H9 (cell line): ENCODE measurements around the gene NCKAP5. TPM values are rescaled to one million over a fixed set of nuclear protein-coding genes. Genes with fewer than 3 reads are reported as not detected.

Experiments
- DNase-seq: peaks from one replicate; pipeline ENCODE4 v3.0.0-alpha.2; 2017
- H2AFZ ChIP-seq: one replicate; pipeline ENCODE4 v1.6.1; 2013; ENCODE audit warnings: mild to moderate bottlenecking, low read length, control low read depth, moderate library complexity
- H2AK5ac ChIP-seq: 2 replicates; pipeline ENCODE4 v1.6.1; 2013; ENCODE audit warnings: low read length, control low read depth, mixed read lengths; ENCODE audit not compliant: insufficient read length
- H2BK120ac ChIP-seq: one replicate; pipeline ENCODE4 v1.6.1; 2013; ENCODE audit warnings: low read depth, mild to moderate bottlenecking, low read length, control low read depth, inconsistent platforms; ENCODE audit not compliant: poor library complexity, severe bottlenecking
- H2BK12ac ChIP-seq: 2 replicates; pipeline ENCODE4 v1.6.1; 2013; ENCODE audit warnings: low read length, control low read depth, mixed read lengths, low read depth; ENCODE audit not compliant: insufficient read length
- H2BK15ac ChIP-seq: 2 replicates; pipeline ENCODE4 v1.6.1; 2013; ENCODE audit warnings: low read depth, low read length, control low read depth
- H2BK20ac ChIP-seq: one replicate; pipeline ENCODE4 v1.6.1; 2013; ENCODE audit warnings: low read depth, mild to moderate bottlenecking, low read length, control low read depth, inconsistent platforms; ENCODE audit not compliant: poor library complexity, severe bottlenecking
- H2BK5ac ChIP-seq: 2 replicates; pipeline ENCODE4 v1.6.1; 2013; ENCODE audit warnings: low read length, control low read depth, mixed read lengths; ENCODE audit not compliant: insufficient read length
- H3K14ac ChIP-seq: 2 replicates; pipeline ENCODE4 v1.6.1; 2013; ENCODE audit warnings: low read length, control low read depth; ENCODE audit not compliant: insufficient read depth
- H3K18ac ChIP-seq: 2 replicates; pipeline ENCODE4 v1.6.1; 2013; ENCODE audit warnings: low read depth, mild to moderate bottlenecking, mixed read lengths, low read length, control low read depth; ENCODE audit not compliant: insufficient read length
- H3K23ac ChIP-seq: 2 replicates; pipeline ENCODE4 v1.6.1; 2013; ENCODE audit warnings: low read length, control low read depth, mixed read lengths, low read depth; ENCODE audit not compliant: insufficient read length
- H3K23me2 ChIP-seq: 2 replicates; pipeline ENCODE4 v1.6.1; 2013; ENCODE audit warnings: low read depth, mild to moderate bottlenecking, mixed read lengths, low read length, control low read depth; ENCODE audit not compliant: insufficient read length, poor library complexity, severe bottlenecking
- H3K27ac ChIP-seq: 2 replicates; pipeline ENCODE4 v1.5.1; 2013; ENCODE audit warnings: low read length, control low read depth, mixed read lengths, low read depth; ENCODE audit not compliant: insufficient read length
- H3K27me3 ChIP-seq: 2 replicates; pipeline ENCODE4 v1.6.1; 2013; ENCODE audit warnings: low read length, control low read depth, inconsistent platforms; ENCODE audit not compliant: insufficient read depth
- H3K4ac ChIP-seq: 2 replicates; pipeline ENCODE4 v1.6.1; 2013; ENCODE audit warnings: low read depth, mild to moderate bottlenecking, control low read depth, inconsistent platforms, low read length, moderate library complexity
- H3K4me1 ChIP-seq: 2 replicates; pipeline ENCODE4 v1.6.1; 2013; ENCODE audit warnings: low read length, control low read depth, inconsistent platforms; ENCODE audit not compliant: insufficient read depth
- H3K4me2 ChIP-seq: 2 replicates; pipeline ENCODE4 v1.6.1; 2013; ENCODE audit warnings: low read length, control low read depth, mixed read lengths; ENCODE audit not compliant: insufficient read length, insufficient read depth
- H3K56ac ChIP-seq: 2 replicates; pipeline ENCODE4 v1.6.1; 2013; ENCODE audit warnings: low read depth, mild to moderate bottlenecking, mixed read lengths, low read length, control low read depth; ENCODE audit not compliant: insufficient read length
- H3K79me1 ChIP-seq: 2 replicates; pipeline ENCODE4 v1.6.1; 2013; ENCODE audit warnings: low read depth, mild to moderate bottlenecking, moderate library complexity, low read length, control low read depth, inconsistent platforms; ENCODE audit not compliant: insufficient read depth, poor library complexity, severe bottlenecking
- H3K79me2 ChIP-seq: 2 replicates; pipeline ENCODE4 v1.6.1; 2013; ENCODE audit warnings: low read length, control low read depth, inconsistent platforms; ENCODE audit not compliant: insufficient read depth
- H3K9ac ChIP-seq: 2 replicates; pipeline ENCODE4 v1.6.1; 2013; ENCODE audit warnings: low read length, control low read depth, mixed read lengths; ENCODE audit not compliant: insufficient read length; ENCODE audit errors: extremely low read depth
- H3K9me3 ChIP-seq: one replicate; pipeline ENCODE4 v1.6.1; 2013; ENCODE audit warnings: low read depth, low read length, inconsistent platforms; ENCODE audit not compliant: control insufficient read depth
- H3T11ph ChIP-seq: one replicate; pipeline ENCODE4 v1.6.1; 2013; ENCODE audit warnings: mild to moderate bottlenecking, low read length, control low read depth, inconsistent platforms
- H4K20me1 ChIP-seq: one replicate; pipeline ENCODE4 v1.6.1; 2013; ENCODE audit not compliant: control insufficient read depth, insufficient read length, insufficient read depth
- H4K5ac ChIP-seq: 2 replicates; pipeline ENCODE4 v1.6.1; 2013; ENCODE audit warnings: low read depth, mild to moderate bottlenecking, mixed read lengths, low read length, control low read depth; ENCODE audit not compliant: insufficient read length
- H4K8ac ChIP-seq: replicated peaks from 2 replicates; pipeline ENCODE4 v1.6.1; 2013; ENCODE audit warnings: low read length, control low read depth, mixed read lengths, low read depth; ENCODE audit not compliant: insufficient read length
- H4K91ac ChIP-seq: 2 replicates; pipeline ENCODE4 v1.6.1; 2013; ENCODE audit warnings: low read depth, mild to moderate bottlenecking, moderate library complexity, mixed read lengths, low read length, control low read depth; ENCODE audit not compliant: insufficient read length
- H3K27ac Mint-ChIP-seq, 3 experiments: 2 replicates in 2 of 3; 3 replicates in 1 of 3; pipeline ENCODE4 v1.8.0; 2020 to 2021; ENCODE audit warnings: mixed read lengths in 3 of 3, mild to moderate bottlenecking in 1 of 3, moderate library complexity in 1 of 3
- H3K27me3 Mint-ChIP-seq: 2 replicates; pipeline ENCODE4 v1.8.0; 2021; ENCODE audit warnings: low read depth, mild to moderate bottlenecking, moderate library complexity, mixed read lengths
- H3K36me3 Mint-ChIP-seq, 3 experiments: 2 replicates in 2 of 3; 3 replicates in 1 of 3; pipeline ENCODE4 v1.8.0; 2020 to 2021; ENCODE audit warnings: low read depth in 3 of 3, mixed read lengths in 3 of 3; ENCODE audit not compliant: insufficient read depth in 1 of 3
- H3K4me1 Mint-ChIP-seq, 2 experiments: 2 replicates each; pipeline ENCODE4 v1.8.0; 2020; ENCODE audit warnings: mixed read lengths in 2 of 2
- H3K4me3 Mint-ChIP-seq, 2 experiments: 2 replicates in 1 of 2; 3 replicates in 1 of 2; pipeline ENCODE4 v1.8.0; 2020 to 2021; ENCODE audit warnings: mild to moderate bottlenecking in 2 of 2, mixed read lengths in 2 of 2, moderate library complexity in 1 of 2
- H3K9me3 Mint-ChIP-seq, 2 experiments: 2 replicates in 1 of 2; 3 replicates in 1 of 2; pipeline ENCODE4 v1.8.0; 2020; ENCODE audit warnings: mild to moderate bottlenecking in 2 of 2, mixed read lengths in 2 of 2, moderate library complexity in 1 of 2
- WGBS: extraction: QIAGEN DNeasy Blood & Tissue Kit; methylation state at CpG from one replicate; pipeline ENCODE4 v1.1.7; 2013; ENCODE audit warnings: missing lambda C conversion rate, low lambda C conversion rate, mixed read lengths; ENCODE audit not compliant: insufficient read length; ENCODE audit errors: extremely low coverage; 5-methylcytosine and 5-hydroxymethylcytosine counted together
- total RNA-seq: library from RNA; stranded (reverse); gene quantifications from 2 replicates; pipeline ENCODE4 v1.2.1, GENCODE V29; 2021
- TF ChIP-seq, protein P1 (sequence below): fragments of 200-600 bp; sonication (generic); conservative IDR thresholded peaks from 3 replicates; pipeline ENCODE4 v1.8.0; 2021; ENCODE audit warnings: antibody characterized with exemption, mild to moderate bottlenecking

NCKAP5 gene
- total RNA-seq, 1 experiment from 2014 or later, result 0.26 TPM

DNA sequence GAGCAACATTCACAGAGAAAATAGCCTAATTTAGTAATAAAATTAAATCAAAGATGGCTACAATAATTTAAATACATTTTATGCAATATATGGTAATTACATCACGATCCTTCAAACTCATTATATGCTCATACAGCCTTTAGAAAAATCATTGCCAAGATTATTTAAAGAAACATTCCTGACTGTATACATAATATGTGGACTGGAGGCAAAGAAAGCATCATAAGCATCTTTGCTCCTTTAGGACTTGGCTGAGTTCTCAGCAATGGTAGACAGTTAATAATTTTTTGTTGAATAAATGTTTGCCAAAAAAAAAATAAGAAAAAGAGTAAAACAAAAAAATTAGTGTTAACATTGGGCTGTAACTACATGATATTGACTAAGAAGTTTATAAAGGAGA lies 26.9 kb downstream of the NCKAP5 start:
- H3K56ac ChIP-seq, result no peak overlapping the region
- TF ChIP-seq, protein P1, sequence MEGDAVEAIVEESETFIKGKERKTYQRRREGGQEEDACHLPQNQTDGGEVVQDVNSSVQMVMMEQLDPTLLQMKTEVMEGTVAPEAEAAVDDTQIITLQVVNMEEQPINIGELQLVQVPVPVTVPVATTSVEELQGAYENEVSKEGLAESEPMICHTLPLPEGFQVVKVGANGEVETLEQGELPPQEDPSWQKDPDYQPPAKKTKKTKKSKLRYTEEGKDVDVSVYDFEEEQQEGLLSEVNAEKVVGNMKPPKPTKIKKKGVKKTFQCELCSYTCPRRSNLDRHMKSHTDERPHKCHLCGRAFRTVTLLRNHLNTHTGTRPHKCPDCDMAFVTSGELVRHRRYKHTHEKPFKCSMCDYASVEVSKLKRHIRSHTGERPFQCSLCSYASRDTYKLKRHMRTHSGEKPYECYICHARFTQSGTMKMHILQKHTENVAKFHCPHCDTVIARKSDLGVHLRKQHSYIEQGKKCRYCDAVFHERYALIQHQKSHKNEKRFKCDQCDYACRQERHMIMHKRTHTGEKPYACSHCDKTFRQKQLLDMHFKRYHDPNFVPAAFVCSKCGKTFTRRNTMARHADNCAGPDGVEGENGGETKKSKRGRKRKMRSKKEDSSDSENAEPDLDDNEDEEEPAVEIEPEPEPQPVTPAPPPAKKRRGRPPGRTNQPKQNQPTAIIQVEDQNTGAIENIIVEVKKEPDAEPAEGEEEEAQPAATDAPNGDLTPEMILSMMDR, result no peak
- no peak overlapping the region for H2BK120ac ChIP-seq
- H4K5ac ChIP-seq, result no peak overlapping the region
- H3K27me3 ChIP-seq, result no peaks in the 10 kb centered on the region
- Mint-ChIP-seq H3K27ac (no peak overlapping the region), H3K36me3 (peaks cover 0 to under 1% (median 0%) of the 10 kb centered on the region in 3 experiments; a peak in 2 of 7 replicates), H3K4me1 (0 out of 4 replicates have a peak, but pooled peaks cover 0 to under 1% of the 10 kb centered on the region in 2 experiments), H3K9me3 (peaks cover 0 to under 1% of the 10 kb centered on the region in 2 experiments; a peak in 4 of 5 replicates), H3K4me3 (no peak overlapping the region), H3K27me3 (peaks cover 2% of the 10 kb centered on the region)
- no peak overlapping the region for H3K27ac ChIP-seq
- no peaks in the 10 kb centered on the region for H4K20me1 ChIP-seq
- no peak overlapping the region for H3T11ph ChIP-seq
- H4K8ac ChIP-seq, result no peak overlapping the region
- no peak overlapping the region for H3K23ac ChIP-seq
- H3K4ac ChIP-seq, result no peak overlapping the region
- no peak overlapping the region for H2BK12ac ChIP-seq
- H4K91ac ChIP-seq, result no peak overlapping the region
- no peaks in the 10 kb centered on the region for H3K9me3 ChIP-seq
- H2BK15ac ChIP-seq, result no peak overlapping the region
- no peak for DNase-seq
- H2AFZ ChIP-seq, result no peak overlapping the region
- H2BK5ac ChIP-seq, result no peak overlapping the region
- H2BK20ac ChIP-seq, result no peak overlapping the region
- H3K4me2 ChIP-seq, result no peak overlapping the region
- no peak overlapping the region for H2AK5ac ChIP-seq
- H3K4me1 ChIP-seq, result no peaks in the 10 kb centered on the region; the same call in 1 of the 2 replicates
- H3K14ac ChIP-seq, result no peak overlapping the region
- H3K79me2 ChIP-seq, result no peaks in the 10 kb centered on the region
- no peak overlapping the region for H3K9ac ChIP-seq
- H3K18ac ChIP-seq, result no peak overlapping the region
- H3K23me2 ChIP-seq, result no peaks in the 10 kb centered on the region
- WGBS, result no CpG with 5 or more reads among the region's 1 CpG
- no peaks in the 10 kb centered on the region for H3K79me1 ChIP-seq
